ENCODE results near the gene NRXN2.

The NRXN2 gene

GRCh38 chr11:64643920-64644646 lies 78.9 kb downstream of the NRXN2 start:
- no peak for DNase-seq

GRCh38 chr11:64643256-64643881 lies 79.6 kb downstream of the NRXN2 start:
- no peak for DNase-seq

DNA sequence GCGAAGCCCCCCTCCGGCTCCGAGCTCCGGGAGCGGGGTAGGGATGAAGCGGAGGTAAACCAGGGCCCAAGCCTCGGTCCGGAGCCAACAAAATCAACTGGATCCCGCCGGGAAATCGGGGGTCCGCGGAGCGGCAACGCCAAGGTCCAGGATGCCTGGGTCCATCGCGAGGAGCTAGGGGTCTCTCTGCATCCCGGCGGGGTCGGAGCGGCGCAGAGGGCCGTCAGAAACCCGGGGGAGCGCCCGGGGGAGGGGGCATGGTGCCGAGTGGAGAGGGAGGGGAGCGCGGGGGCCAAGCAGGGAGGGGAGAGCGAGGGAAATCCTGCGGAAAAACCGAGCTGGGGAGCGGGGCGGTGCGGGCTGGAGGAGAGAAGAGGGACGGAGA lies 80.1 kb downstream of the NRXN2 start:
- DNase-seq = no peak

GRCh38 chr11:64642418-64642735 lies 80.6 kb downstream of the NRXN2 start:
- no peak for DNase-seq

DNA sequence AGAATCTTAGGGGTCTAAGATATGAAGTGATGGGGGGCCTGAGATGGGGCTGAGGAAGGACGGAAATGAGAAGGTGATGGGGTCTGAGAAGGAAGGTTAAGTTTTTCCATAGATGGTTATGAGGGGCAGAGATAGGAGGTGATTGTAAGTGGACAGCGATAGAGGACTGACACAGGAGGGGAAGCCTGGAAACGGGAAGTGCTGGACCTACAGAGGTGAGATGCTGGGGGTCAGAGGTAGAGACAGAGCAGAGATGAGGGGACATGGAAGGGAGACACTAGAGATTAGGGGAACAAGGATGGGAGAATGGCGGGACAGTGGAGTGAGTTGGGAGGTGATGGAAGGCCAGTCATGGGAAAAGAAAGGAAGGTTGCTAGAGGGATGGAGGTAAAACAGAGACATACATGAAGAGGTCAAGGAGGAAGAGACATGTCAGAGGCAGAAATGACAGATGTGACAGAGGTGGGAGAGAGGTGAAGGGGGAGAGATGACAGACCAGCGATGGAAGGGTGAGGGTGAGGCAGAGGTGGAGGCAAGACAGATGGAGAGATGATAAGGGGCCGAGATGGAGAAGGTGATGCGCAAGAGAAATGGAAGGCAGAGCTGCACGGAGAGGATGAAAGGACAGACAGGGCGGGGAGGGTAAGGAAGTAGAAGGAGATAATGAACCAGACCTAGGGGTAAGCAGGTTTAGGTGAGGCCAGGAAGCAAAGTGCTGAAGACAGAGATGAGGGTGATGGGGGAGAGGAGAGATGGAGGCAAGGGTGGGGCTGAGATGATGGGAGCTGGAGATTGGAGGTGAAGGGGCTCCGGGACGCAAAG lies 81.2 kb downstream of the NRXN2 start:
- no peak for DNase-seq

GRCh38 chr11:64639885-64640284 lies 83.1 kb downstream of the NRXN2 start:
- DNase-seq = no peak

DNA sequence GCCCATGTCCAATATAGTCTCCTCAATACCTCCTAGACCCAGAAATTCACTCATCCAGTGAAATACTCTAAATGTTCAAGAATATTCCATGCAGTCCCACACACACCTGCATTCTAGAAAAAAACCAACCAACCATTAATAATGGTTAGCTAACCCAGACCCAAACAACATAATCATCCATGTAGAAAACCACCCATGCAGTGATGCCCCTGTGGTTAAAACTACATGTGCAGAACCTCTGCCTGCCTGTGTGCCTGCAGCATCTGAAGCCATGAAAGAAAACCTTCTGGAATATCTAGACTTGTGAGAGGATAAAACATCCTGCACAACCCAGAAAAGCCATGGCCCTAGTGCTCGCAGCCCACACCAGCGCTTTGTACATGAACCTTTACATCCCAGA lies 84.2 kb downstream of the NRXN2 start:
- DNase-seq = no peak

DNA sequence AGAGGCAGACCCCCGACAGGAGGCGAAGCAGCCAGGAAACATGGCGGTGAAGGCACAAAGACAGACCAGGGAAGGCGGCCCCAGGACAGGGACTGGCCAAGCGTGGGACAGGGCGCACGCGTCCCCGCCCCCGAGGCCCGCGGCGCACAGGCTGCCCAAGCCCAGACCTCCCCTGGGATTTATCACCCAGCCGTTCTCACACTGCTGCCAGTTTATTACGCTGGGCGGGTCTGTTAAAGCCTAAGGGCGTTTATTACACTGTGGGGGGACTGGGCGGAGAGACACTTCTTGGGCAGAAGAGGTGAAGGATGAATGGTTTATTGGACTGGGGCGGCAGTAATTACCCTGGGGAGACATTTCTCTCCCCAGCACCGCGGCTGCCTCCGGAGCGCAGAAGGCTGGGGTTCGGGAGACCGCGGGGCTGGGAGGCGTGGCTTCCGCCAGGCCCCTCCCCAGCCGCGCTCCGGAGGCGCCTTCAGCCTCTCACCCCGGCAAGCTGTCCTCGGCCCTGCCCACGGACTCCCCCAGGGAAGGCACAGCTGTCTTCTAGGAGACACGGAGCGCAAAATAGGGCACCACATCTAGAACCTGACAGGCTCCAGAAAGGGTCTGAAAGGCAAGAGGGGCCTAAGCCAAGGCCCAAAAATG lies 84.9 kb downstream of the NRXN2 start:
- no peak for DNase-seq

DNA sequence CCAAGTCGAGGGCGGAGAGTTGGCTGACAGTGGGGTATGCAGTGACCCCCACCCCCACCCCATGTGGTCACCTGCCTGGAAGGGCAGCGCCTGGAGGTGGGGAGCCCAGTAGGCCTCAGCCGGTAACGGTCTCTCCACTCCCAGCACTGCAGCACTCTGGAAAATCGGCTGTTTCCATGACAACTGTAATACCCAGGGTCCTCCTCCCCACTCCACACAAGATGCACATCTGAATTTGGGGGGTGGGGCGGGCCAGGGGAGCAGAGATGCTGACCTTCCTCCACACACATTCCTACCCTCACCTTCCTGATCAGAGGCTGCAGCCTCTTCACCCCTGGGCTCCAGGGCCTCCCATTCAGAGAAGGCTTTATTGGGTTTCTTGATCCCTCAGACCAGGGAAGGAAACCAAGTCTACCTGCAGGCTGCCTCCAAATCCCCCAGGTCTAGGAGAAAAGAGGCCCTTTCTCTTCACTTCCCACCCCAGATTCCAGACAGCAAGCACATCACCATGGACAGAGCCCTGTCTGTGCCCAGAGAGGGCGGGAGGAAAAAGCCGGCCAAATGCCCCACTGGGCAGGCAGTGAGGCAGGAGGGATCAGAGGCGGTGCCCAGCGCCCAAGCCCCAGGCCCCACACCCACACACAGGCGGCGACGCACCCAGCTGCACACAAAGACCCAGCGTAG lies 85.5 kb downstream of the NRXN2 start:
- no peak for DNase-seq

- DNase-seq = no peak
Observed at GRCh38 chr11:64633555-64634159, 89.3 kb downstream of the NRXN2 start.

DNA sequence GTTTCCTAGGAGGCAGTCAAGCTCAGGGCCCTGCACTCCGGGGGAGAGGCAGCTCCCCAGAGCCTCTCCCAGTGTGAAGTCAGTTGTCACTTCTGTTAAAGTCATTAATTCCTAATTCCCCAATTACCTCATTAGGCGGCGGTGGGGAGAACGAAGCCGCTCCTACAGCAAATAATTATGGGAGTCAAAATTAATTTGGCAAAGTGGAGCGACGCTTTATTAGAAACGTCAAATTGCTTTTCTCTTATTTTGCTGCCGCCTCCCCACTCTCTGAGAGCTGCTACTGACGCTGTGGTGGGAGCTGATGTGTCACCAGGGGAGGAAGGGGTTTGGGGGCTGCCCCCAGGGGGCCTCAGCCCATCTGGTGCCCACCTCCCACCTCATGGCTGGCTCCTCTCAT lies 90.3 kb downstream of the NRXN2 start:
- DNase-seq = no peak

DNA sequence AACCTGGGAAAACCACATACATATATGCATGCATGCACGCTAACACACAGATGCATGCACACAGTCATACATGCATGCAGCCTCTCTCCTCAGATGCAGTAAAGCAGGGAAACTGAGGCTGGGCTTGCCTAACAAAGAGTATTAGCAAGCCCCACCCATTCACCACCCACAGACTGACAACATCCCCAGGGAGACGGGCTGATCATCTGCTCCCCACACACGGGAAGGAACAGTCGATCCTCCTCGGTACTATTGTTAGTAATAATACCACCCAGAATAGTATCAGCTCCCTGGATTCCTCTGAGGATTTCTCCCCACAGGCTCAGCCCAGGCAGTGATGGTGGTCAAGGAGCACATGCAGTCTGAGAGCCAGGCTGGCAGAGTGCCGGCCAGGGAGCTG lies 90.8 kb downstream of the NRXN2 start:
- DNase-seq = no peak

DNA sequence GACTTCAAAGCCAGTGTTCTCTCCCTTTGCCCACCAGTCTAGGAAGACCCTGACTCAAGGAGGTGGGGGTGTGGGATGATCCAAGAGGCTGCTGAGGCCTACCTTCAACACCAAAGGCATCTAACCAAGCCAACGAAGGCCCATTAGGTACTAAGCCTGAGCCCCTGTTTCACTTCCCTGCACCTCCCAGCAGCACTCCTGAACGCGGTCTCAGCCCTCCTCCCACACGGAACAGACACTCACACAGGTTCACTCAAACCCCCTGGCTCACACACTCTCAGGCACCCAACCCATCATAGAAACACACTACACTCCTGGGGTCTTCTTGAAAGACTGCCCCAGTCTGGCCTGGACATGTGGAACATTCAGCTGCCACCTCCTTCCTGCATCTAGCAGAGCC lies 91.3 kb downstream of the NRXN2 start:
- no peak for DNase-seq

- DNase-seq = peak; percentile 7
Observed at GRCh38 chr11:64629796-64630562, 93.0 kb downstream of the NRXN2 start.

- DNase-seq = no peak
Observed at GRCh38 chr11:64629103-64629502, 93.9 kb downstream of the NRXN2 start.

DNA sequence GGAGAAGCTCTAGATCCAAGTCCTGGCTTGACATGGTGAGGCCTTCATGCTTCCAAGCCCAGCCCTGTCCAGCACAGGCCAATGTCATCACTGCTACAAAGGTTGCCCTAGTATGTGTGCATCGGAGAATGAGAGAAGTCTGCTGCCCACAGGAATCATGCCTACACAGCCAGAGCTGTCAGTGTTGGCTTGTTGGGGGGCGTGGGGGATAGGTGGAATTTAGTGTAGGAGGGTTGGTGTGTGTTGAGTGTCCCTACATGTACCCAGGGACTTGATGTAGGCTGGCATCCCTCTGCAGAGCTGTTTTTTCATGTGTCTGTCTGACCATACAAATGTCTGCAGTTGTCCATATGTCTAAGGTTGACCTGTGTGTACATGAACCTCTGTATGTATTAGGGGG lies 94.4 kb downstream of the NRXN2 start:
- no peak for DNase-seq

DNA sequence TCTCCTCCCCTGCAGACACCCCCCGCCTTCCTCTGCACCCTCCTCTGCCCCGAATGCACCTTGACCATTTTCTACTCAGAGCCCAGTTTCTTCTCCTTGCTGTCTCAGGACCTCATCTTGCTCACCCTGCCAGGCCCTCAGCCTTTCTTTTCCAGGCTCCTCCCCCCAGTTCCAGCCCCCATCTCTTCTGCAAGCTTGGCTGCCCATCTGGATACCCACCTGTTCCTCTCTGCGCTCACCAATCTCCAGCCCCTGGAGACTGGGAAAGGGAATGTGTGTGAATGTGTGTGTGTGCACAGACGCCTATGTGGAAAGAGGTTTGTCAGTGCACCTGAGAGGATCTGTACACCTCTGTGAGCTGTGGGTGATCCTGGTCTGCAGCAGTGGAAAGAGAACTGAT lies 95.6 kb downstream of the NRXN2 start:
- no peak for DNase-seq

- no peak for DNase-seq
Observed at GRCh38 chr11:64626637-64627036, 96.4 kb downstream of the NRXN2 start.

- DNase-seq = no peak
Observed at GRCh38 chr11:64624883-64625481, 98.0 kb downstream of the NRXN2 start.

DNA sequence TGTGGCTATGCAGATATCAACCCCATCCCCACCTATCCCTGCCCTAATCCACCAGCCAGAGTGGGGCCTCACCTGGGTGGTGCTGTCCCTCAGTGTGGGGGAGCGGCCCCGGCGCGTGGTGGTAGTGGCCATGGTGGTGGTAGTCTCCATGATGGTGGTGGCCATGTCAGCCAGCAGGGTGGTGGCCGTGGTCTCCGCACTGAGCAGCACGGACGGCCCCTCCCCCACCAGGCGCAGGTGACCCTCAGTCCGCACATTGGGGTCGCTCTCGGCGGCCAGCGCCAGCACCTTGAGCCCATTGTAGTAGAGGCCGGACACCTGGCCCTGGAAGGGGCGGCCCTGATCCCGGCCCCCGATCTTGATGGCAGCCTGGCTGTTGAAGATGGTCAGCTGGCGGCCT lies 100.3 kb downstream of the NRXN2 start:
- no peak for DNase-seq

DNA sequence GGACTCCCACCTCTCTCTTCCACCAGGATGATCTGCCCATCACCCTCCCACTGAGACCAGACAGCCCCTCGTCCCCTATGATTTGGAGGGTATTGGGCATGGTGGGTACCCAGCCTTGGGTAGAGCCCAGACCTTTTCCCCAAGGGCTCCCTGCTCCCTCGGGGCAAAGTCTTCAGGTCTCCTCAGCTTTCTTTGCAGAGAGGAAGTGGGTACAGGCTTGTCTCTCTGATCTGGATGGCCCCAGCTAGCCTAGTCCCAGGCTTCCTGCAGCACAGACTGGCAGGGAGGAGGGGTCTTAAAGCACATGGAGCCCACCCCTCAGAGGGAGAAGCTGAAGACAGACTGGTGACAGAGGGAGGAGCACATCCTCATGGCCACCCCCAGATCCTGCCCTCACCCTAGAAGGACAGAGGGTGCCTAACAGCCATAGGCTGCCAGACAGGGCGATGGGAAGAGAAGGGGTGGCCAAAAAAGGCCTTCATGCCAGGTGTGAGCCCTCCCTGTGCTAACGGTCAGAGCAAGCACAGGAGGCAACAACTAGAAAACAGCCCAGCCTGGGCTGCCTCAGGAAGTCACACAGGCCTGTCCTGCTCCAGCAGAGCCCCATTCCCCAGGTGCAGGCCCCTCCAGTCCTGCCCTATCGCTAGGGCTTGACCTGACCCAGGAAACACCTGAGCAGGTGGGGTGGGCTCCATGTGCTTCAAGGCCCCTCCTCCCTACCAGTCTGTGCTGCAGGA lies 101.5 kb downstream of the NRXN2 start:
- no peak for DNase-seq
